ENCODE data around the gene GAGE10. TPM values are rescaled to one million over a fixed set of nuclear protein-coding genes. Genes with fewer than 3 reads are reported as not detected.

The GAGE10 gene
- total and polyA plus RNA-seq, 2 donors (not counting 3 experiments of a cell fraction or from before 2014, with no cell fraction given): not detected

DNA sequence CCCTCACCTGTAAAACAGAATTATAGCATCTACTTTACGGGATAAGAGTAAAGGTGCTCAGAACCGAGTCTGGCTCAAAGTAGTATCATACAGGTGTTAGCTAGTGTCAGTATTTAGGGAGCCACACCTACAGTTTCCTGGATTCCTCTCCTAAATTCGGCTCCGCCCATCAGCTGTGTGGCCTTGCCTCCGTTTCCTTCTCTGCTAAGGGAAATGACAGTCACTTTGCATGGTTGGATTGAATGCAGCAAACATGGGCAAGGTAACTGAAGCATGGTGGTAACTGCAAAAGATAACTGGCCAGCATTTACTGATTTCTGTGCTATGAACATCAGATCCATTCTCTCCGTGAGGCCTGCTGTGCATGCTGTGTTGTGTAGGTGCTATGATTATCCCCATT lies 31.0 kb upstream of the GAGE10 start:
- no peaks in the 10 kb centered on the region for H3K4me1 ChIP-seq (ENCODE audit: control insufficient read depth, extremely low read depth, insufficient read depth, low read length)
- no peak overlapping the region for H3K9ac ChIP-seq (replicated peaks; ENCODE audit: extremely low read depth, insufficient read depth, low read length)
- no peak for FAIRE-seq
- H3K4me2 ChIP-seq (ENCODE audit: insufficient read depth, low read length): no peak overlapping the region
- BruUV-seq (replicated peaks): no TSS peak
- no peaks in the 10 kb centered on the region for H3K27me3 ChIP-seq (ENCODE audit: control insufficient read depth in 2 of 2, insufficient read depth in 2 of 2, low read length in 2 of 2)
- dilution Hi-C loops (cut with MboI; ENCODE audit: extremely low pct_ligation_motif_present, low sequenced_read_pairs): no loop called here
- no peaks in the 10 kb centered on the region for H3K36me3 ChIP-seq (ENCODE audit: control insufficient read depth in 2 of 2, extremely low read depth in 1 of 2, insufficient read depth in 2 of 2, low read length in 2 of 2)
- H4K20me1 ChIP-seq (replicated peaks; ENCODE audit: control insufficient read depth, extremely low read depth, insufficient read depth, low read length): no peaks in the 10 kb centered on the region
- no peak overlapping the region for H2AFZ ChIP-seq (ENCODE audit: low read depth, low read length)
- no peak overlapping the region for H3K27ac ChIP-seq (ENCODE audit: insufficient read depth, low read depth, low read length)
- H3K9me1 ChIP-seq (replicated peaks; ENCODE audit: control insufficient read depth, extremely low read depth, insufficient read depth, low read length): no peaks in the 10 kb centered on the region
- intact Hi-C loops (cut with micrococcal nuclease): no loop called here
- H3K4me3 ChIP-seq (replicated peaks in 1 of 3; ENCODE audit: insufficient read depth in 1 of 3, low read depth in 1 of 3, low read length in 3 of 3): no peak overlapping the region
- H3K79me2 ChIP-seq (ENCODE audit: control insufficient read depth, insufficient read depth, low read length): peaks cover 17% of the 10 kb centered on the region
- no peaks in the 10 kb centered on the region for H3K9me3 ChIP-seq (replicated peaks; ENCODE audit: control insufficient read depth, insufficient read depth, low read length)
- ChIA-PET POLR2A (no interaction called here), CTCF (no interaction called here)
- TF ChIP-seq EZH2 (IDR thresholded peaks at IDR 0.05; ENCODE audit: borderline replicate concordance, low read depth, low read length, severe bottlenecking) (no peak), JUN (IDR thresholded peaks at IDR 0.05; ENCODE audit: borderline replicate concordance, insufficient read depth, insufficient read length, low read depth) (no peak), GATA2 (IDR thresholded peaks at IDR 0.05; ENCODE audit: insufficient read depth, insufficient read length, low read depth, low read length) (no peak), CTCF (IDR thresholded peaks at IDR 0.05; ENCODE audit: extremely low read depth in 1 of 2, insufficient read depth in 1 of 2, low read depth in 1 of 2, low read length in 2 of 2) (no peak), MYC (IDR thresholded peaks at IDR 0.05; ENCODE audit: low read depth, low read length) (no peak), POLR2A (IDR thresholded peaks at IDR 0.05; ENCODE audit: low read depth, low read length) (no peak)
- TF ChIP-seq, protein P1, sequence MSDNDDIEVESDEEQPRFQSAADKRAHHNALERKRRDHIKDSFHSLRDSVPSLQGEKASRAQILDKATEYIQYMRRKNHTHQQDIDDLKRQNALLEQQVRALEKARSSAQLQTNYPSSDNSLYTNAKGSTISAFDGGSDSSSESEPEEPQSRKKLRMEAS (IDR thresholded peaks at IDR 0.05; ENCODE audit: insufficient read depth, insufficient read length): no peak
- DNase-seq (ENCODE audit: low read depth, low spot score): no peak
